ENCODE measurements around the gene TCP11L1.

Gene TCP11L1

DNA sequence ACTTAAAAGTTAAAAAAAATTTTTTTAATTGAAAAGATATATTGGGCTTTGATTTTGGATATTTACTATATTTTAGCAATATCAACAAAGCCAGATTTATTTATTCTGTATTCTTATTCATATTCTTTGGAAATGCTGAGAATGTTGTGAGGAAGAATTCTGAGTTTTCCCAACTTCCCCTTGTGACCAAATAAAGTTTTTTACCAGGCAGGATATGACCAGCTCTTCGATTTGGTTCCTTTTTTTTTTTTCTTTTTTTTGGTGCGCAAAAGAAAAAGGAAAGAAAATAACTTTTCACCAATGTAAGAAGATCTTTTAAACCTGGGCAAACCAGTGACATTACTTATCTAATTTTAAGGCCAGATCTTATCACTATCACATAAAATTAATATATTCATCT, 12.9 kb downstream of the TCP11L1 start:
- H3K9me3 ChIP-seq: no peaks in the 10 kb centered on the region
- TF ChIP-seq, protein P1, sequence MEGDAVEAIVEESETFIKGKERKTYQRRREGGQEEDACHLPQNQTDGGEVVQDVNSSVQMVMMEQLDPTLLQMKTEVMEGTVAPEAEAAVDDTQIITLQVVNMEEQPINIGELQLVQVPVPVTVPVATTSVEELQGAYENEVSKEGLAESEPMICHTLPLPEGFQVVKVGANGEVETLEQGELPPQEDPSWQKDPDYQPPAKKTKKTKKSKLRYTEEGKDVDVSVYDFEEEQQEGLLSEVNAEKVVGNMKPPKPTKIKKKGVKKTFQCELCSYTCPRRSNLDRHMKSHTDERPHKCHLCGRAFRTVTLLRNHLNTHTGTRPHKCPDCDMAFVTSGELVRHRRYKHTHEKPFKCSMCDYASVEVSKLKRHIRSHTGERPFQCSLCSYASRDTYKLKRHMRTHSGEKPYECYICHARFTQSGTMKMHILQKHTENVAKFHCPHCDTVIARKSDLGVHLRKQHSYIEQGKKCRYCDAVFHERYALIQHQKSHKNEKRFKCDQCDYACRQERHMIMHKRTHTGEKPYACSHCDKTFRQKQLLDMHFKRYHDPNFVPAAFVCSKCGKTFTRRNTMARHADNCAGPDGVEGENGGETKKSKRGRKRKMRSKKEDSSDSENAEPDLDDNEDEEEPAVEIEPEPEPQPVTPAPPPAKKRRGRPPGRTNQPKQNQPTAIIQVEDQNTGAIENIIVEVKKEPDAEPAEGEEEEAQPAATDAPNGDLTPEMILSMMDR (IDR thresholded peaks at IDR 0.05; ENCODE audit: low read depth, low read length): no peak
- H3K4me3 ChIP-seq (ENCODE audit: low read depth, low read length): no peak overlapping the region
- no peaks in the 10 kb centered on the region; the same call in 1 of the 2 replicates for H3K4me1 ChIP-seq
- H3K36me3 ChIP-seq: no peaks in the 10 kb centered on the region
- H3K27me3 ChIP-seq: no peaks in the 10 kb centered on the region
- DNase-seq: no peak

DNA sequence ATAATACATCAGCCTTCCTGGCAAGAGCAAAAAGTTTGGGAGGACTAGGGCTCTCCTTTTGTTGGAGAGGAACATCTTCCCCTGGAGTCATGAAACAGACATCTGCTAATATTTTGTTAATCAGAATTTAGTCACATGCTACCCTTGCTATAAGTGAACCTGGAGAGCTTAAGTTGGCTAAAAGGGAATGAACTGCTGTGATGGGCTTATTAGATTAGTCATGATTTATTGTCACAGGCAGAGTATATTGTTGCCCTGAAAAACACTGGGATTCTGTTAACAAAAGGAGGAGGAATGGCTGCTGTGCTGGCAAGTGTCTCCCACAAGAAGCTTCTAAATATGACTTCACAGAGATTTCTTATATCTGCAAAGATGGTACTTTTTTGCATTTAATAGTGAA, 16.0 kb downstream of the TCP11L1 start:
- Histone ChIP-seq H3K36me3 (no peaks in the 10 kb centered on the region), H3K4me1 (no peaks in the 10 kb centered on the region; the same call in 1 of the 2 replicates), H3K9me3 (no peaks in the 10 kb centered on the region), H3K4me3 (ENCODE audit: low read depth, low read length) (no peak overlapping the region), H3K27me3 (no peaks in the 10 kb centered on the region)
- no peak for DNase-seq
- TF ChIP-seq, protein P1 (IDR thresholded peaks at IDR 0.05; ENCODE audit: low read depth, low read length): no peak

DNA sequence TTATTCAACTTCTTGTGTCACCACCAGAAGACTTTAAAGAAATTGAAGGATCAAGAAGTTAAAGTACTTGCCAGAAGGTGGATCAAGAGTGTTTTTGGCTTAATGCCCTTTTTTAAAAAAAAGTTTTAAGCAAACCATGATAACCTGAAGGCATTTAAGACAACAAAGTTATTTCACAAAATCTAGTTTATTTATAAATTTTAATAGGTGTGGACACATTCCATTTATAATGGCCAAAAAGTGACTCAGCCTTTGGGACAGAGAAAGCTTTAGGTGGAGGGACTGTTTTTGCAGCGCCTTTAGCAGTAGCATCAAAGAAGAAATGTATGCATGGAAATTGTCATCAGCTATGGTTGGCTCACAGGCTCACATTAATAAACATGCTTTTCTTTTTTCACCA, 17.9 kb downstream of the TCP11L1 start:
- TF ChIP-seq, protein P1 (IDR thresholded peaks at IDR 0.05; ENCODE audit: low read depth, low read length): no peak
- Histone ChIP-seq H3K4me1 (no peaks in the 10 kb centered on the region; the same call in 1 of the 2 replicates), H3K36me3 (peaks cover 4% of the 10 kb centered on the region), H3K4me3 (ENCODE audit: low read depth, low read length) (no peak overlapping the region), H3K27me3 (no peaks in the 10 kb centered on the region), H3K9me3 (no peaks in the 10 kb centered on the region)
- DNase-seq: no peak

DNA sequence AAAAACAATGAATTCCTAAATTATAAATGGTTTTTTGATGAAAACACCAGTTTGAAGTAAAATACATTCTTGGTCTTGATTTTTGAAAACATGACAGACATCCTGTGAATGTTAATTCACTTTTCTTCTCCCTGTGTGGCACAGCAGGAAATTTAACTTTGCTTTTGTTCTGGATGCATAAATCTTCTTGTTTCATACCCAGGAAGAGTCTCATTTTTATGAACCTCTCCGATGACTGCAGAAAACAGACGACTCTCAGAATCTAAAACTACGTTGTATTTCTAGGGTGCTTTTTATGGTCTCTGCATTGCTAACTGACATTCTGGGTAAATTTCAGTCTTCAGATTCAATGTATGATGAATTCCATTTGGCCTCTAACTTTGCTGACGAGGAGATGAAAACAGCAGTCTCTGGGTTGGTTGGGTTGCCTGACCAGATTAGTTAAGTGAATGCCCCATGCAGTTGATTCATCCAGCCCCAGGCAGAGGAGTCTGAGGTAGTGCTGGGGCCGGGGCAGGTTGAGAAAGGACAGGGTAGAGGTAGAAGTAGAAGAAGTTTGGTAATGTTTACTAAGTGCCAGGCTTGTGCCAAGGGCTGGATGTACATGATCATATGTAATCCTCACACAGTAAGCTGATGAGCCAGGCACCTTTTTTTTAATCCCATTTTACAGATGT, 20.1 kb downstream of the TCP11L1 start:
- H3K4me1 ChIP-seq: no peaks in the 10 kb centered on the region; the same call in 1 of the 2 replicates
- H3K27me3 ChIP-seq: no peaks in the 10 kb centered on the region
- H3K36me3 ChIP-seq: peaks cover 4% of the 10 kb centered on the region
- no peak for DNase-seq
- TF ChIP-seq, protein P1 (IDR thresholded peaks at IDR 0.05; ENCODE audit: low read depth, low read length): no peak
- H3K9me3 ChIP-seq: no peaks in the 10 kb centered on the region
- no peak overlapping the region for H3K4me3 ChIP-seq (ENCODE audit: low read depth, low read length)

DNA sequence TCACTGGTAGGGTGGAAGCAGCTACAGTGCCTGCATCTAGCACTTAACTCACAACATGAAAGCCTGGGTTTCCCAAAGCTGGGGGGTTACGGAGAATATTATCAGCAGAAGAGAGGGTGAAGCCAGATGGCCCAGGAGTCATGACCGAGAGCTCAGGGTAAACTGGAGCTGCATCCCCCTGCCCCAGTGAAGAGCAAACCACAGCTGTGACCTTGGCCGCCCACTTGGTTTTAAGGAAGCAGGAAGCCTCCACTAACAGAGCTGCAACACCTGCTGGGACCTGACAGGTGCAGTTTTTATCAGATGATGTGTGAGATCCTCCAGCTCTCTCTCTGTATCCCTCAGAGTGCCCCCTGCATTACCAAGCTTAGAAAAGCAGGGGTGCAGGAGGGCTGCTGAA, 20.9 kb downstream of the TCP11L1 start:
- Histone ChIP-seq H3K4me1 (no peaks in the 10 kb centered on the region), H3K9me3 (no peaks in the 10 kb centered on the region), H3K4me3 (ENCODE audit: low read depth, low read length) (no peak overlapping the region), H3K27me3 (no peaks in the 10 kb centered on the region), H3K36me3 (peaks cover 4% of the 10 kb centered on the region)
- DNase-seq: no peak
- TF ChIP-seq, protein P1 (IDR thresholded peaks at IDR 0.05; ENCODE audit: low read depth, low read length): no peak

DNA sequence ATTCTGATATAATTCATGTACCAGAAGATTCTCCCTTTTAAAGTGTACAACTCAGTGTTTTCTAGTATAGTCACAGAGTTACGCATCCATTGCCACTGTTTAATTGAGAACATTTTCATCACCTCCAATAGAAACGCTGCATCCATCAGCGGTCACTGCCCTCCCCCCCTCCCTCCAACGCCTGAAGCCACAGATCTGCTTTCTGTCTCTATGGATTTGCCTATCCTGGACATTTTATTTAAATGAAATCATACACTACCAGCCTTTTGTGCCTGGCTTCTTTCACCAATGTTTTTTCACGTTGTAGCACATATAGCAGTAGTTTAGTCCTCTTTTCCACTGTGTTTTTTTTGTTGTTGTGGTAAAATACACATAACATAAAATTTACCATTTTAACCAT, 22.8 kb downstream of the TCP11L1 start:
- Histone ChIP-seq H3K4me3 (ENCODE audit: low read depth, low read length) (no peak overlapping the region), H3K27me3 (no peaks in the 10 kb centered on the region), H3K36me3 (peaks cover 4% of the 10 kb centered on the region), H3K9me3 (no peaks in the 10 kb centered on the region), H3K4me1 (no peaks in the 10 kb centered on the region)
- DNase-seq: no peak
- TF ChIP-seq, protein P1 (IDR thresholded peaks at IDR 0.05; ENCODE audit: low read depth, low read length): no peak
